Stimulated activated CD4-positive, alpha-beta T cell treated with anti-CD3 and anti-CD28 coated beads, TNF-alpha, amount 100 ng/mL, for 48 hours (primary cell): Measurements from ENCODE around the gene CCDC102A.

Experiments used
- DNase-seq, 3 donors: peaks; one replicate each; pipeline ENCODE4 v3.0.0-alpha.2; 2020; ENCODE audit warnings: low read depth in 3 of 3

CCDC102A gene

GRCh38 chr16:57537581-57538234 lies 1.3 kb upstream of the CCDC102A start:
- DNase-seq = no peak

- no peak for DNase-seq
Measured at GRCh38 chr16:57537194-57537505, 779 bp upstream of the CCDC102A start.

- peak; percentile 86 to 89 (median 89) for DNase-seq
Measured at GRCh38 chr16:57535680-57536305, 578 bp downstream of the CCDC102A start.

GRCh38 chr16:57534881-57535658 lies 1.3 kb downstream of the CCDC102A start:
- no peak for DNase-seq

DNA sequence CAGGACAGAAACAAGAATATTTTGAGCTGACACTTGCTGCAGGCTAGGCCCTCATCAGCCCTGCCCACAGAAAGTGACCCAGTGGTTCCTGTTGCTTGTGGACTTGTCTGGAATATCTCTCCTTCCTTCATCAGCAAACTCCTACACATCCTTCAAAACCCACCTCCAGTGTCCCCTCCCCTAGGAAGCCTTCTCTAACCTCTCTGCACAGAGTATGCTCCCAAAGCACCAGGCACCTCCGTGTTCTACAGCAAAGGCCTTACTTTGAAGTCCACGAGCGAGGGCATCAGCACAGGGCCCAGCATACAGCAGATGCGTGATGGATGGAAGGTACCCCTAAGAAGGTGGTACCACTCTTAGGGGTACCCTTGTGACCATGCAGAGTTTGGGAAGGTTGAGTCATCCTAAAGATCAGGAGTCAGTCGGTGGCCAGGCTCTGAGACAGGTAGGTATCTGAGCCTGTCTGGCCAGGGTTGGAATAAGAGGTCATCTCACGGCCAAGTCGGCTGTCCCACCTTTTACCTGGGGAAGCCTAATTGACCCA lies 2.0 kb downstream of the CCDC102A start:
- DNase-seq = no peak

DNA sequence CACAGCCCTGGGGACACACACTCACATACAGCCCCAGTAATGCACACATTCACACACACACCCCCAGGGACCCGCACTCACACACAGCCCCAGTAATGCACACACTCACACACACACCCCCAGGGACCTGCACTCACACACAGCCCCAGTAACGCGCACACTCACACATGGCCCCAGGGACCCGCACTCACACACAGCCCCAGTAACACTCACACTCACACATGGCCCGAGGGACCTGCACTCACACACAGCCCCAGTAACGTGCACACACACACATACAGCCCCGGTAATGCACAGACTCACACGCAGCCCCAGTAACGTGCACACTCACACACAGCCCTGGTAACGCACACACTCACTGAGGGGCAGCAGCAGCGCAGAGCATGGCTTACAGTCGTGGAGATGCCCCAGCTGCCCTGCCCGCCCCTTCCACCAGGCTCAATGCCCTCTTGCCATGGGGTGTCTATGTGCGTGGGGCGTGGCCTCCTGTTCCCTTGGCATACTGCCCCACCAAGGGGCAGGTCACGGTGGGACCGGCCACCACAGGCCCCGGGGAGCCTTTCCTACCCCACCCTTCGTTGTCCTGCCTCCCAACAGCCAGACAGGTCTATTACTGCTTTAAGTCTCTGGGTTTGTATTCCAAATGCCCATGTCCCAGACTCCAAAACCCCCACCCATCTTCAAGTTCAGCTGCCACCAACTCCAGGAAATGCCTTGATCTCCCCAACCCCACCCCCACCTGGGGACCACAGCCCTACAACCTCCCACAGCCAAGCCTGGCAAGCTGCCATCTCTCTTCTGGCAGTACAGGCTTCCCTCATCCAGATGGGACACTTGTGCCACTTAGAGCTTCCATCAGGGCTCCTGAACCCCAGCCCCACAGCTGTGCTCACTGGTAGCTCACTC lies 2.7 kb downstream of the CCDC102A start:
- no peak for DNase-seq

DNA sequence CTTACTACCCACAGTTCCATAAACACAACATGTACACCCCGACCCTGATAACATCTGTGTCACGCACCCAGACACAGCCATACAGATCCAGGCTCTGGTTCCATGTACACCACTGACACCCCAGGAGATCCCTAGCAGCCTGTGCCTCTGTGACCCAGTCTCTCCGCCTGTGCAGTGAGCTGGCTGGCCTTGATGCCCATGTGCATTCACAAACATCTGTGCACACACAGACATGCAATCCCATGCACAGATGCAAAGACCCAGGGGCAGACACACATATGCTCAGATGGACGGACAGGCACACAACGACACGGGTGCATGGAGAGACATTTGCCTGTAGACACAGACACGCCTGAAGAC lies 4.1 kb downstream of the CCDC102A start:
- DNase-seq = no peak

DNA sequence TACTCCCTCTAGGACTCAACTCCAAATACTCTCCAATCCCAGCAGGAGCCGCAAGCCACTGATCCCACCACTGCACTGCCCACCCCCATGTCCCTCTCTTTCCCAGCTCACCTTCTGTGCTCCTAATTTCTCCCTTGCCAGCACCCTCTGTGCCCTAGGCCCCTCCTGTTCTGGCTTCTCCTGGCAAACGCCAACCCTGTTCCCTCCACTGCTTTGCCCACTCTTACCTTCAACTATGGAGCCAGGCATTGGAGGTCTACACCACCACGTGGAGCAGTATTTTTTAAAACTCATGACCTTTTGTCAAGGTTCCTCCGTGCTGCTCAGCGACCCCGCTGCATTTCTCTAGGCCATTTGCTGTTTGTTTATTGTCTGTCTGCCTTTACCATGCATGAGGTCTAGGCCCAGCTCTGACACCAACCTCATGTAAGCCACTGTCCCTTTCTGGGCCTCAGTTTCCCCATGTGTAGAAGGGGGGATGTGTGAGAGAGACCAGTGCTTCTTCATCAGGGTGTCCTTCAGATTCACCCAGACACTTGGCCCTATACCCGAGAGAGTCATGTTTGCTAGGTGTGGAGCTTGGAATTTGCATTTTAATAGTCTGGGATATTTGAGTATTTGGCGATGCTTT lies 4.6 kb downstream of the CCDC102A start:
- no peak for DNase-seq

DNA sequence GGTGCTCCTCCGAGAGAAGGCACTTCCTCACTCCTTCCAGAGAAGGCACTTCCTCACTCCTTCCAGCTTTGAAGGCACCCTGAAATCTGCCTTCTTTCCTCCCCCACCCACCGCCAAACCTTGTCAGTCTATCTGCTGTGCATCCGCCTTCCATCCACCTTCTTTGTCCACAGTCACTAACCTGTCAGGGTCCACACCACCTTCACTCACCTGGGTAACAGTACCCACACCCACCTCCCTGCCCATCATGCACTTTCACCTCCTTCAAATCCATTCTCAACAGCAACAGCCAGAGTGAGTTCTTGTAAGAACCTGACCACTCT lies 5.2 kb downstream of the CCDC102A start:
- DNase-seq = no peak

- no peak for DNase-seq
Measured at GRCh38 chr16:57530522-57531252, 5.7 kb downstream of the CCDC102A start.

DNA sequence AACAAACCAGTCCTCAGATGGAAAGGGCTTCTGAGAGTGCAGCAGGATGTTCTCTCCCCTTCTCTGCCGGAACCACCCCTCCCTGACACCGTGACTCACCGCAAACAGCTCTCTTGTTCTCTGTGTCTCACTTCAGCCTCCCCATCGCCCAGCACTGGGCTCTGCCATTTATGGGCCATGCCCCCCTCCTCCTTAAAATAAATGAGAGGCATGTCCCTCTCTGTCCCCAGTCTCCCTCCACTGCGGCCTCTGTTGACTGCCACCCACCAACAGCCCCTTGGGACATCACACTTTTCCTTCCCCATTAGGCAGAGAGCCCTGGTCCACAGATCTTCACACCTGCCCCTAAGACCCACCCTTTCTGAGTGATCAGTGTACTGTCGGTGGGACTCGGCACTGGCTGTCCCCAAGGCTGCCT lies 6.3 kb downstream of the CCDC102A start:
- peak; percentile 35 to 62 (median 54) for DNase-seq

- no peak for DNase-seq
Measured at GRCh38 chr16:57529391-57530103, 6.8 kb downstream of the CCDC102A start.

DNA sequence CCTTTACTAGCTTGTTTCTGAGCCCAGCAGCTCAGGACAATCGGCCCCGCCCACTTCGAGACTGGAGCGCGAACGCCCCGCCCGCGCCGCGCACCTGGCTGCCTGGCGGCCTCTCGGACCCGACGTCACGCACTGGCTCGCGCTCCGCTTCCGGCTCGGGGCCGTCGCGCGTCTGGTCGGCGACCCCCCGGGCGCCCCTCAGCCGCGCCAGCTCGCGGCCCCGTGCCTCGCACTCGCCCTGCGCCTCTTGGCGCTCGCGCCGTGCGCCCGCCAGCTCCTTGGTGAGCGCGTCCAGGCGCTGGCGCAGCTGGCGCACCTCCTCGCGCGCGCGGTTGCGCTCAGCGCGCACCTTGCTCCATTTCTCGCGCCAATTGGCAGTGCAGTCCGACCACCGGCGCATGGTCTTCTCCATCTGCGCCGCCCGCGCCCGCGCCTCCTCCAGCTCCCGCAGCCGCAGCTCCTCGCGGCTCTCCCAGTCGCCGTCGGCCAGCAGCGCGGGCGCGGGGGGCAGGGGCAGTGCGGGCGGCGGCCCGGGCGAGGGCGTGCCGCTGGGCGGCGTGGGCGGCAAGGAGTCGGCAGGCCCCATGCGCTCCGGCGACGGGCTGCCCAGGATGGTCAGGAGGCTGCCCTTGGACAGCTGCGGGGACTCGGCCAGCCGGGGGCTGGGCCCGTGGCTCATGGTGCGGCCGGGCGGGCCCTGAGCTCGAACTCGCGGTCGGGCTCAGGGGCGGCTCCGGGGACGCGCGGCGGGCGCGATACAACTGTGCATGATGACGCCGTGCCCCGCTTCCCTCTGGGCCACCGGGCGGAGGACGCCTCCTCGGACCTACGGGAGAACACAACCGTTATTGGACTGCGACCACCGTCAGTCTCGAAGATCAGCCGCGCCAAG lies 7.6 kb downstream of the CCDC102A start:
- no peak for DNase-seq

DNA sequence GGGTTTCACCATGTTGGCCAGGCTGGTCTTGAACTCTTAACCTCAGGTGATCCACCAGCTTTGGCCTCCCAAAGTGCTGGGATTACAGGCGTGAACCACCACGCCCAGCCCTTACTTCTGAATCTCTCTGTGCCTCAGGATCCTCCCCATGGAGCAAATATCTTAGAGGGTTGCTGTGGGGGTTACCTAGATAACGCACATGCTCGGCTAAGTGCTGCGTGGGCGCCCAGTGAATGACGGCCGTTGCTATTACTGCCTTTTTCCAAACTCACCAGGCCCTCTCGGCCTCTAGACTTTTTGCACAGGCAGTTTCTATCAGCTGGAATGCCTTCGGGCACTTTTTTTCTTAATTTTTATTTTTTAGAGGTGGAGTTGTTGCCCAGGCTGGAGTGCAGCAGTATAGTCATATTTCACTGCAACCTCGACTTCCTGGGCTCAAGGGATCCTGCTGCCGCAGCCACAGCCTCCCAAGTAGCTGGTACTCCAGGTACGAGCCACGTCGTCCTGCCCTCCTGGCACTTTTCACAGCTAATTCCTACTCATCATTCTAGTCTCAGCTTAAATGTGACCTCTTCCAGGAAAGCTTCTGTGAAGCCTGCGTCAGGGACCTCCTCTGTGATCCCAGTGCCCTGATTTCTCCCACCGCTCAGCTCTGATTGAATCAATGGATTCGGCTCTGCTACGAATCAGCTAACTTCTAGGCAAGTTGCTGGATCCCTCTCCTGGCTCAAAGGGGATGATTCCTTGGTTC lies 8.6 kb downstream of the CCDC102A start:
- no peak for DNase-seq

- DNase-seq = no peak
Measured at GRCh38 chr16:57527027-57527426, 9.3 kb downstream of the CCDC102A start.

GRCh38 chr16:57526498-57526897 lies 9.9 kb downstream of the CCDC102A start:
- DNase-seq = no peak

DNA sequence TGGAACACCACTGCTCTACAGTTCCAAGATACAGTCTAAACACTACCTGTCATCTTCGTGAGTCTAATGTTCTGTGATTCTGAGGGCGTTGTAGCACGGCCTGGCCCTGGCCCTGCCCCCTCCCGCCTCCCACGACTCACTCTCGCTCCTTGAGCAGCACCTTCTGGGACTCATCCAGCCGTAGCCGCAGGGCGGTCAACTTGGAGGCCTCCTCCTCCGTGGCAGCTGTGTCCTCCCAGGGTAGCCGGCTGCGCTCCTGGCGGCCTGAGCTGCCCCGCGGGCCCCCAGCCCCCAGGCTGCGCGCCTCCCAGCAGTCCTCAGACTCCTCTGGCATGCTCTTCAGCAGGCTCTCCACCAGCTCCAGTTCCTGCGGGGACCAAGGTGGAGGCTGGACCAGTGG lies 10.6 kb downstream of the CCDC102A start:
- no peak for DNase-seq

GRCh38 chr16:57522960-57523359 lies 13.4 kb downstream of the CCDC102A start:
- no peak for DNase-seq
